HG03196 (cell line): ENCODE results near the gene PRAMEF13.
"Not testable (repeated sequence)": the region's sequence is repeated elsewhere in the genome, so short reads cannot be mapped to it uniquely, and the experiment has no call there.

ENCODE experiments used
- ATAC-seq: cut with Tn5 transposase; IDR thresholded peaks from one replicate; pipeline ENCODE4 v1.9.1; 2021; ENCODE audit not compliant: unreplicated experiment

PRAMEF13 gene

DNA sequence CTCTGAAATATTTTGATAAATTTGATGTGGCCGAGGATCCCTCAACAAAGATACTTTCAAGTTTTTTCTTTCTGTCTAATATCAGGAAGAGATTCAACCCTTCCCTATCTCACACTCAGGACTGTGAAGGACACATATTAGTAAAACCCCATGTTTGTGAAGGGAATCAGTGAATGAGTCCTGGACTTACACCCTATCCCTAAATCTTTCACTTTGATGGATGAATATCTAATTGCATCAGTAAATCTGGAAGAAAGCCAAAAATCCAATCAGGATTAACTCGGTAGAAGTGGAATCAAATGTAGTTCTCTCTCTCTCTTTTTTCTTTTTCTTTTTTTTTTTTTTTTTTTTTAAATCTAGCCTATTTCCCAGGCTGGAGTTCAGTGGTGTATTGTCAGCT lies 29.7 kb downstream of the PRAMEF13 start, which contains the start of gene PRAMEF9:
Gene PRAMEF9, plus strand, starts transcription at position 301 of the 400 bp plus-strand sequence. CDS start 3,433 bp downstream, outside the sequence.
- not testable (repeated sequence) for ATAC-seq

DNA sequence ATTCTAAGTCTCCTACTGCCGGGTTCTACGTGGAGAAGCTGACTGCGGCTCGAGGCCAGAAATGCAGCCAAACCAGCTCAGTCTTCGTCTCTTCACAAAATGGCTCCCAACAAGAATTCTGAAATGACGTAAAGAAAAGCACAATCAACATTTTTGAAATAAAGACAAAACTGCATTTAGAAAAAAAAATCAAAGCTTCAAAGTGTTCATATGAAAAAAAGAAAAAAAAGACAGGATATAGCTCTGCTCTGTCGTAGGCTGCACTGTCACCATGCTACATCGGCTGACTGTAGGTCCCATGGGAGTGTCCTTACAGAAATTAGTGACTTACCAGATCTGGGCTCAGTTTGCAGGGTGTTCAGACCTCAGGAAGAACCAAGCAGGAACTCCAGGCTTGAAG lies 35.7 kb downstream of the PRAMEF13 start, which contains the start of gene HNRNPCL4:
Gene HNRNPCL4, minus strand, starts transcription at position 101 of the 400 bp plus-strand sequence. CDS start 164 bp downstream, outside the sequence.
- ATAC-seq = not testable (repeated sequence)

DNA sequence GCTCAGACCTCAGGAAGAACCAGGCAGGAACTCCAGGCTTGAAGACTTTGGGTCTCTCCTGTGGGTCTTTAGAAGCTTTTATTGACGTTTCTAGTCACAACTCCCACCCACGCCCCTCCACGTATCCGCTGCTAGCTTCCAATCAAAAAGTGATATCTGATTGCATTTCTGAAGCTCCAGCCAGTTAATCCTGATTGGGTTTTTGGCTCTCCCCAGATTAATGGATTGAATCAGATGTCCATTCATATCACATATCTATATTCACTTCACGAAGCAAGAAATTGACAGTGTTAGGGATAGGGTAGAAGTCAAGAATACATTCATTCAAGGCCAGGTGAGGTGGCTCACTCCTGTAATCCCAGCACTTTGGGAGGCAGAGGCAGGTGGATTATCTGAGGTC lies 45.3 kb downstream of the PRAMEF13 start, which contains the start of gene PRAMEF26:
Gene PRAMEF26, minus strand, starts transcription at position 101 of the 400 bp plus-strand sequence. CDS start 2,914 bp downstream, outside the sequence.
- ATAC-seq = not testable (repeated sequence)
